Muscle layer of duodenum (tissue), 2 donors: Measurements from ENCODE around the gene SOCS2.

Experiments
- H3K27ac ChIP-seq: one replicate; pipeline ENCODE4 v1.7.0; 2013; ENCODE audit warnings: mild to moderate bottlenecking, low read length
- H3K27me3 ChIP-seq: one replicate; pipeline ENCODE4 v1.7.0; 2013; ENCODE audit warnings: low read depth, mild to moderate bottlenecking, control low read depth, low read length
- H3K36me3 ChIP-seq, 2 donors: one replicate each; pipeline ENCODE4 v1.7.0; 2013; ENCODE audit warnings: low read length in 2 of 2, control low read depth in 1 of 2, mild to moderate bottlenecking in 1 of 2; ENCODE audit not compliant: insufficient read depth in 2 of 2, control insufficient read depth in 1 of 2
- H3K4me1 ChIP-seq, 2 donors: one replicate each; pipeline ENCODE4 v1.7.0; 2013; ENCODE audit warnings: low read length in 2 of 2, mild to moderate bottlenecking in 2 of 2, control low read depth in 1 of 2, moderate library complexity in 1 of 2; ENCODE audit not compliant: insufficient read depth in 2 of 2, control insufficient read depth in 1 of 2
- H3K4me3 ChIP-seq, 2 donors: one replicate each; pipeline ENCODE4 v1.7.0; 2013; ENCODE audit warnings: low read length in 2 of 2, low read depth in 1 of 2, mild to moderate bottlenecking in 1 of 2
- H3K9me3 ChIP-seq, 2 donors: one replicate each; pipeline ENCODE4 v1.7.0; 2013; ENCODE audit warnings: low read length in 2 of 2, control low read depth in 1 of 2, mild to moderate bottlenecking in 1 of 2; ENCODE audit not compliant: control insufficient read depth in 1 of 2
- donor health status: healthy.

The SOCS2 gene

GRCh38 chr12:93571925-93572711, at the start of gene SOCS2:
TSS of gene SOCS2 (plus strand) at chr12:93572675. CDS start at chr12:93572898, 223 bp downstream.
- Histone ChIP-seq H3K27me3 (no peaks in the 10 kb centered on the region), H3K27ac (peak within 1 kb of the TSS; percentile 86), H3K4me1 (peaks cover 0 to 10% of the 10 kb centered on the region in 2 donors), H3K4me3 (peak within 1 kb of the TSS; percentile 87), H3K36me3 (peaks cover 0 to 15% of the 10 kb centered on the region in 2 donors), H3K9me3 (no peaks in the 10 kb centered on the region)

- Histone ChIP-seq H3K4me3 (no peak overlapping the region), H3K27ac (no peak overlapping the region), H3K9me3 (no peaks in the 10 kb centered on the region), H3K4me1 (no peaks in the 10 kb centered on the region), H3K36me3 (no peaks in the 10 kb centered on the region), H3K27me3 (no peaks in the 10 kb centered on the region)
These were observed 47.9 kb upstream of the SOCS2 start for GRCh38 chr12:93524386-93525133.

- no peak overlapping the region for H3K4me3 ChIP-seq
- H3K27me3 ChIP-seq, result no peaks in the 10 kb centered on the region
- no peaks in the 10 kb centered on the region for H3K9me3 ChIP-seq
- H3K4me1 ChIP-seq, result no peaks in the 10 kb centered on the region
- no peak overlapping the region for H3K27ac ChIP-seq
- no peaks in the 10 kb centered on the region for H3K36me3 ChIP-seq
These were observed 45.6 kb upstream of the SOCS2 start for GRCh38 chr12:93526786-93527428.

GRCh38 chr12:93530358-93530757, 42.1 kb upstream of the SOCS2 start:
- Histone ChIP-seq H3K9me3 (no peaks in the 10 kb centered on the region), H3K36me3 (no peaks in the 10 kb centered on the region), H3K27me3 (no peaks in the 10 kb centered on the region), H3K4me1 (no peaks in the 10 kb centered on the region), H3K4me3 (no peak overlapping the region), H3K27ac (no peak overlapping the region)

GRCh38 chr12:93533310-93533709, 39.2 kb upstream of the SOCS2 start:
- Histone ChIP-seq H3K4me3 (no peak overlapping the region), H3K27me3 (no peaks in the 10 kb centered on the region), H3K36me3 (no peaks in the 10 kb centered on the region), H3K27ac (no peak overlapping the region), H3K4me1 (no peaks in the 10 kb centered on the region), H3K9me3 (no peaks in the 10 kb centered on the region)

- no peaks in the 10 kb centered on the region for H3K9me3 ChIP-seq
- H3K27ac ChIP-seq, result no peak overlapping the region
- H3K4me3 ChIP-seq, result no peak overlapping the region
- no peaks in the 10 kb centered on the region for H3K4me1 ChIP-seq
- no peaks in the 10 kb centered on the region for H3K36me3 ChIP-seq
- H3K27me3 ChIP-seq, result no peaks in the 10 kb centered on the region
These were observed 36.2 kb upstream of the SOCS2 start for GRCh38 chr12:93536111-93536765.

- Histone ChIP-seq H3K36me3 (no peaks in the 10 kb centered on the region), H3K27me3 (no peaks in the 10 kb centered on the region), H3K9me3 (no peaks in the 10 kb centered on the region), H3K27ac (no peak overlapping the region), H3K4me3 (no peak overlapping the region), H3K4me1 (no peaks in the 10 kb centered on the region)
These were observed 35.5 kb upstream of the SOCS2 start for GRCh38 chr12:93536766-93537488.

GRCh38 chr12:93537769-93538168, 34.7 kb upstream of the SOCS2 start:
- H3K36me3 ChIP-seq, result no peaks in the 10 kb centered on the region
- H3K27ac ChIP-seq, result no peak overlapping the region
- H3K4me1 ChIP-seq, result no peaks in the 10 kb centered on the region
- no peak overlapping the region for H3K4me3 ChIP-seq
- no peaks in the 10 kb centered on the region for H3K9me3 ChIP-seq
- H3K27me3 ChIP-seq, result no peaks in the 10 kb centered on the region

GRCh38 chr12:93539821-93540220, 32.7 kb upstream of the SOCS2 start:
- Histone ChIP-seq H3K27me3 (no peaks in the 10 kb centered on the region), H3K4me1 (no peaks in the 10 kb centered on the region), H3K4me3 (no peak overlapping the region), H3K36me3 (peaks cover 0 to 1% of the 10 kb centered on the region in 2 donors), H3K27ac (no peak overlapping the region), H3K9me3 (no peaks in the 10 kb centered on the region)

- no peaks in the 10 kb centered on the region for H3K9me3 ChIP-seq
- H3K4me3 ChIP-seq, result no peak overlapping the region
- H3K27me3 ChIP-seq, result no peaks in the 10 kb centered on the region
- H3K27ac ChIP-seq, result no peak overlapping the region
- H3K36me3 ChIP-seq, result peaks cover 0 to 5% of the 10 kb centered on the region in 2 donors
- H3K4me1 ChIP-seq, result no peaks in the 10 kb centered on the region
These were observed 32.0 kb upstream of the SOCS2 start for GRCh38 chr12:93540466-93540865.
